ENCODE data around the gene TMEM267.

DNA sequence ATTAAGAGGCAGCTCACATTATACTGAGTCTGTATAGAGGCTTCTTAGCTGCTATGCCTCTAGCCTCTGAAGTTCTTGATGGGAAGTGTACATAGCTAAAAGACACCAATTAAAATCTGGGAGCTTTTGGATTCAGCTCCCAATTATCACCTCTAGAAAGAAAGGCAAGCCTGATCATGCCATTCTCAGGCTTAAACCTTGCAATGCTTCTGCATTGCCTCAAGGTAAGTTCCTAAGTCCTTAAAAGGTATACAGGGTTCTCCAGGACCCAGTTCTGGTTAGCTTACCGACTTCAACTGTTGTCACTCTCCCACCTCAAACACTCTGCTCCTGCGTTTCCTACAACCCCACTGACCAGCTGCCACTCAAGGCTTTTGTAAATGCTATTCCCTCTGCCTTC, 54.0 kb downstream of the TMEM267 start:
- TF ChIP-seq, protein P1, sequence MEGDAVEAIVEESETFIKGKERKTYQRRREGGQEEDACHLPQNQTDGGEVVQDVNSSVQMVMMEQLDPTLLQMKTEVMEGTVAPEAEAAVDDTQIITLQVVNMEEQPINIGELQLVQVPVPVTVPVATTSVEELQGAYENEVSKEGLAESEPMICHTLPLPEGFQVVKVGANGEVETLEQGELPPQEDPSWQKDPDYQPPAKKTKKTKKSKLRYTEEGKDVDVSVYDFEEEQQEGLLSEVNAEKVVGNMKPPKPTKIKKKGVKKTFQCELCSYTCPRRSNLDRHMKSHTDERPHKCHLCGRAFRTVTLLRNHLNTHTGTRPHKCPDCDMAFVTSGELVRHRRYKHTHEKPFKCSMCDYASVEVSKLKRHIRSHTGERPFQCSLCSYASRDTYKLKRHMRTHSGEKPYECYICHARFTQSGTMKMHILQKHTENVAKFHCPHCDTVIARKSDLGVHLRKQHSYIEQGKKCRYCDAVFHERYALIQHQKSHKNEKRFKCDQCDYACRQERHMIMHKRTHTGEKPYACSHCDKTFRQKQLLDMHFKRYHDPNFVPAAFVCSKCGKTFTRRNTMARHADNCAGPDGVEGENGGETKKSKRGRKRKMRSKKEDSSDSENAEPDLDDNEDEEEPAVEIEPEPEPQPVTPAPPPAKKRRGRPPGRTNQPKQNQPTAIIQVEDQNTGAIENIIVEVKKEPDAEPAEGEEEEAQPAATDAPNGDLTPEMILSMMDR (conservative IDR thresholded peaks at IDR 0.05; ENCODE audit: low read length), result no peak
- no peak for TF ChIP-seq EZH2phosphoT487 (IDR thresholded peaks at IDR 0.05; ENCODE audit: borderline replicate concordance, low read depth, low read length)
